Kidney (tissue), 14 donors: Measurements from ENCODE around the gene ABHD2. TPM values are rescaled to one million over a fixed set of nuclear protein-coding genes. Genes with fewer than 3 reads are reported as not detected.

Source experiments
- DNase-seq, 5 donors: peaks; one replicate each; pipeline ENCODE4 v3.0.0-alpha.2; 2013 to 2020
- FAIRE-seq: peaks from 2 replicates; lab custom pipeline; 2012; peaks lifted over from hg19 to GRCh38; lab: Jason Lieb, UNC
- H3K27ac ChIP-seq, 2 donors: one replicate each; pipeline ENCODE4 v1.7.0; 2013; ENCODE audit warnings: low read depth in 2 of 2, low read length in 2 of 2, inconsistent platforms in 1 of 2
- H3K27me3 ChIP-seq: one replicate; pipeline ENCODE4 v1.7.1; 2013; ENCODE audit warnings: low read length, inconsistent platforms; ENCODE audit not compliant: control insufficient read depth, insufficient read depth
- H3K36me3 ChIP-seq, 3 donors: one replicate each; pipeline versions ENCODE4 v1.7.0 to v1.7.1; 2013; ENCODE audit warnings: low read length in 3 of 3, control low read depth in 1 of 3, inconsistent platforms in 1 of 3; ENCODE audit not compliant: insufficient read depth in 3 of 3, control insufficient read depth in 2 of 3
- H3K4me1 ChIP-seq, 3 donors: one replicate each; pipeline versions ENCODE4 v1.7.0 to v1.7.1; 2013; ENCODE audit warnings: low read length in 3 of 3, inconsistent platforms in 1 of 3, low read depth in 1 of 3; ENCODE audit not compliant: control insufficient read depth in 2 of 3, insufficient read depth in 2 of 3
- H3K4me3 ChIP-seq, 3 donors: one replicate each; pipeline versions ENCODE4 v1.7.0 to v1.8.1; 2013; ENCODE audit warnings: low read length in 3 of 3, control low read depth in 1 of 3, inconsistent platforms in 1 of 3
- H3K9ac ChIP-seq, 3 donors: one replicate each; pipeline versions ENCODE4 v1.7.0 to v1.7.1; 2013; ENCODE audit warnings: low read length in 3 of 3, control low read depth in 1 of 3, inconsistent platforms in 1 of 3
- H3K9me3 ChIP-seq, 3 donors: one replicate each; pipeline versions ENCODE4 v1.7.0 to v1.7.1; 2013; ENCODE audit warnings: low read length in 3 of 3, control low read depth in 1 of 3, inconsistent platforms in 1 of 3; ENCODE audit not compliant: control insufficient read depth in 2 of 3, insufficient read depth in 1 of 3
- intact Hi-C: fragments of 100-400 bp; cut with DNase I; formaldehyde crosslinking; loops from one replicate; pipeline ENCODE4 v1.11.1; 2022
- polyA plus RNA-seq: library from polyadenylated mRNA; stranded (reverse); fragments of 350-450 nt; fragmentation: Illumina TruSeq; extraction: RNeasy Lipid Tissue Mini Kit (QIAGEN cat#74804); gene quantifications from one replicate; pipeline ENCODE4 v1.2.3, GENCODE V29; 2014; ENCODE audit warnings: low read depth, low replicate concordance; ENCODE audit not compliant: insufficient read depth
- total RNA-seq: library from RNA; stranded (reverse); fragmentation: NEBNext Ultra II Directional; extraction: Animal tissue kit (Norgen Biotek cat#: 25700); gene quantifications from one replicate; pipeline ENCODE4 v1.2.1, GENCODE V29; 2021
- TF ChIP-seq, protein P1 (sequence below): IDR thresholded peaks from 3 replicates; pipeline ENCODE4 v1.5.1; 2012; ENCODE audit warnings: mild to moderate bottlenecking, moderate library complexity, borderline replicate concordance; ENCODE audit not compliant: insufficient read depth; ENCODE audit errors: extremely low read depth
- donor health status: control.
- donor health status: control.
- donor health status: control.
- donor health status: control.
- donor health status: control.
- donor health status: DM: yes; HTN: yes; CAD: no.
- donor health status: Normal renal cell carcinoma (clear cell type).

ABHD2 gene
- total and polyA plus RNA-seq, 2 donors from 2014 or later, result 13.3 to 123 TPM

DNA sequence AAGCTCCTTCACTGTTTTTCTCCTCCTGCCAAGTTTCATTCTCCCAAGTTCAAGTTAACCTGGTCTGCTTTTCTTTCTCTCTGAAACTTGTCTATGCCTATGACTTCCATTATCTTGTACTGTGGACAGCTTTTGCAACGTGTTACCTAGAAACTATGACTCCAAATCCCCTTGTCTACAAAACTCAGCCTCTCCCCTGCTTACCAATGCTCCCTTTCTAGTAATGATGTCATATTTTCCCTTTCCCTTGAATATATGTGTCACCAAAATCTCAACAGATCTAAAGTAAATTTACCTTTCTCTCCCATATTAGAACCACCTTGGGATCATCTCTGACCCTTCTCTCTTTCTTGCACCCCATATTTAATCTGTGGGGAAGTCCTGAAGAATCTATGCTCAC lies 10.5 kb upstream of the ABHD2 start:
- intact Hi-C loops, result no loop called here
- H3K4me1 ChIP-seq, result no peaks in the 10 kb centered on the region
- H3K27ac ChIP-seq, result no peak overlapping the region
- no peak overlapping the region for H3K4me3 ChIP-seq
- TF ChIP-seq, protein P1, sequence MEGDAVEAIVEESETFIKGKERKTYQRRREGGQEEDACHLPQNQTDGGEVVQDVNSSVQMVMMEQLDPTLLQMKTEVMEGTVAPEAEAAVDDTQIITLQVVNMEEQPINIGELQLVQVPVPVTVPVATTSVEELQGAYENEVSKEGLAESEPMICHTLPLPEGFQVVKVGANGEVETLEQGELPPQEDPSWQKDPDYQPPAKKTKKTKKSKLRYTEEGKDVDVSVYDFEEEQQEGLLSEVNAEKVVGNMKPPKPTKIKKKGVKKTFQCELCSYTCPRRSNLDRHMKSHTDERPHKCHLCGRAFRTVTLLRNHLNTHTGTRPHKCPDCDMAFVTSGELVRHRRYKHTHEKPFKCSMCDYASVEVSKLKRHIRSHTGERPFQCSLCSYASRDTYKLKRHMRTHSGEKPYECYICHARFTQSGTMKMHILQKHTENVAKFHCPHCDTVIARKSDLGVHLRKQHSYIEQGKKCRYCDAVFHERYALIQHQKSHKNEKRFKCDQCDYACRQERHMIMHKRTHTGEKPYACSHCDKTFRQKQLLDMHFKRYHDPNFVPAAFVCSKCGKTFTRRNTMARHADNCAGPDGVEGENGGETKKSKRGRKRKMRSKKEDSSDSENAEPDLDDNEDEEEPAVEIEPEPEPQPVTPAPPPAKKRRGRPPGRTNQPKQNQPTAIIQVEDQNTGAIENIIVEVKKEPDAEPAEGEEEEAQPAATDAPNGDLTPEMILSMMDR, result no peak
- no peaks in the 10 kb centered on the region for H3K9me3 ChIP-seq
- FAIRE-seq, result no peak
- no peak for DNase-seq
- H3K36me3 ChIP-seq, result no peaks in the 10 kb centered on the region
- no peaks in the 10 kb centered on the region for H3K27me3 ChIP-seq
- H3K9ac ChIP-seq, result no peak overlapping the region

DNA sequence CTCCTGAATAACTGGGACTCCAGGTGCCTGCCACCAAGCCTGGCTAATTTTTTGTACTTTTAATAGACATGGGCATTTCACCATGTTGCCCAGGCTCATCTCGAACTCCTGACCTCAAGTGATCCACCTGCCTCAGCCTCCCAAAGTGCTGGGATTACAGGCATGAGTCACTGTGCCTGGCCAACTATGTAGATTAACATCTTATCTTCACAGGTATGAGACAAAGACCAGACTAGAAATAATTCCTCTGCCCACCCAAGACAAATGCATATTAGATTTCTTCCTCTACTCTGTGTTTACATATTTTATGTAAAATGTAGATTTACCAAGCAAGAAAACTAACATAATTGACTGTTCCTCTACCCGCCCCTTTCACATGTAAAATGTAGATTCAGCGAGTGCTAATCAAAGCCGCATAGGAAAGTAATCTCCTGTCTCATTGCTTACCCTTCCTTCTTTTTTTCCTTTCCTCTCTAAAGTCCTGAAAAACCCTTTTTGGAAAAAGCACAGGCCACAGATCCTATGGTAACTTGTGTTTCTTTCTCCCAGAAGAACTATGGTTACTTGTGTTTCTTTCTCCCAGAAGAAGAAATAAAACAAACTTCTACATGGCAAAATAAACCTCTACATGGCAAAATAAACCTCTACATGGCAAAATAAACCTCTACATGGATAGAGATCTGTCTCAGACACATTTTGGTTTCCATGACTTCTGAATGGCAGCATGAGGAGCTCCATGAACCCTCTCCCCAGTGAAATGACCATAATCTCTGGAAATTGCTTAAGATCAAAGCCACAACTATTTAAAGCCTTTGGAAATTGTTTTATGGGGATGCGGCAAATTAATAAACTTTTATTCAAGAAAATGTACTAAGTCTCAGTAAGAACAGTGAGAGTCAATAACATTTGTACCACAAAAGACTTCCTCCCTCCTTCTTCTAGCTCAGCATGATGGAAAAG lies 9.1 kb upstream of the ABHD2 start:
- H3K9me3 ChIP-seq, result no peaks in the 10 kb centered on the region
- TF ChIP-seq, protein P1, result no peak
- no peak for FAIRE-seq
- no peaks in the 10 kb centered on the region for H3K27me3 ChIP-seq
- no peak overlapping the region for H3K27ac ChIP-seq
- intact Hi-C loops, result no loop called here
- no peaks in the 10 kb centered on the region for H3K4me1 ChIP-seq
- H3K9ac ChIP-seq, result no peak overlapping the region
- no peak overlapping the region for H3K4me3 ChIP-seq
- no peaks in the 10 kb centered on the region for H3K36me3 ChIP-seq
- no peak for DNase-seq

DNA sequence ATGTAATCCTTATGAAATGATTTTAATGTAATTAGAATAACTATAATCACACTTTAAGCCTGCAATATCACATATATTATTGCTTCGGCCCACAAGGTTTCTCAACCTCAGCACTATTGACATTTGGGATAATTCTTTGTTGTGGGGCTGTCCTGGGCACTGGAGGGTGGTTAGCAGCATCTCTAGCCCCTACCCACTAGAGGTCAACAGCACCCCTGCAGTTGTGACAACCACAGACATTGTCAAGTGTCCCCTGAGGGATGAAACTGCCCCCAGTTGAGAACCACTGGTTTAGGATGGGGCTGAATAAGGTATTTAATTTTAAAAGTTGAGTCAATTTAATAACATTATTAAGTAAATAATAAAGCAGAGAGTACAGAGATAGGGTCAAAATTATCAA lies 6.4 kb upstream of the ABHD2 start:
- intact Hi-C loops, result no loop called here
- no peak for DNase-seq

More for the DNA sequence above, 6.4 kb upstream of the ABHD2 start:
- H3K36me3 ChIP-seq, result no peaks in the 10 kb centered on the region
- H3K9me3 ChIP-seq, result no peaks in the 10 kb centered on the region
- H3K4me3 ChIP-seq, result no peak overlapping the region
- H3K27me3 ChIP-seq, result no peaks in the 10 kb centered on the region
- TF ChIP-seq, protein P1, result no peak
- H3K9ac ChIP-seq, result no peak overlapping the region
- no peaks in the 10 kb centered on the region for H3K4me1 ChIP-seq
- FAIRE-seq, result no peak
- no peak overlapping the region for H3K27ac ChIP-seq
